GM12801 (cell line): ENCODE data around the gene SKAP2.

ENCODE experiments used
- CTCF ChIP-seq: IDR thresholded peaks from one replicate; pipeline ENCODE4 v1.5.1; 2011; ENCODE audit warnings: control low read depth; ENCODE audit not compliant: insufficient read length; ENCODE audit errors: extremely low read depth

Gene SKAP2

GRCh38 chr7:26743205-26743604 is 121.2 kb downstream of the SKAP2 start:
- TF ChIP-seq CTCF: no peak

- no peak for TF ChIP-seq CTCF
These were observed 128.3 kb downstream of the SKAP2 start for GRCh38 chr7:26735976-26736600.

GRCh38 chr7:26729150-26729775 is 135.1 kb downstream of the SKAP2 start:
- no peak for TF ChIP-seq CTCF

- TF ChIP-seq CTCF: no peak
These were observed 138.3 kb downstream of the SKAP2 start for GRCh38 chr7:26726051-26726450.

GRCh38 chr7:26724795-26725194 is 139.6 kb downstream of the SKAP2 start:
- no peak for TF ChIP-seq CTCF

- TF ChIP-seq CTCF: no peak
These were observed 141.3 kb downstream of the SKAP2 start for GRCh38 chr7:26723129-26723528.

GRCh38 chr7:26721450-26721849 is 142.9 kb downstream of the SKAP2 start:
- no peak for TF ChIP-seq CTCF
